SK-N-SH treated with all-trans-retinoic acid at 6 μM for 48 hours (cell line): ENCODE results near the gene CDKN2D.
"Not testable (repeated sequence)": the region's sequence is repeated elsewhere in the genome, so short reads cannot be mapped to it uniquely, and the experiment has no call there.

ENCODE experiments used
- ATAC-seq: fragments of 200-7000 bp; cut with Tn5 transposase; 3 replicates; pipeline ENCODE4 v1.9.1; 2020; ENCODE audit warnings: mild to moderate bottlenecking, moderate library complexity
- ARNTL ChIP-seq: fragments of 450-650 bp; formaldehyde crosslinking; IDR thresholded peaks from 2 replicates; pipeline ENCODE4 v1.5.0; 2020; ENCODE audit warnings: low read depth, mild to moderate bottlenecking, moderate library complexity, borderline replicate concordance
- BACH2 ChIP-seq: fragments of 250-450 bp; sonication (Bioruptor Pico); IDR thresholded peaks from 2 replicates; pipeline ENCODE4 v1.9.0; 2021; ENCODE audit warnings: mild to moderate bottlenecking, borderline replicate concordance
- CSRNP3 ChIP-seq: fragments of 250-450 bp; sonication (Bioruptor Pico); IDR thresholded peaks from 2 replicates; pipeline ENCODE4 v1.5.1; 2021; ENCODE audit warnings: mild to moderate bottlenecking, moderate library complexity
- ESRRG ChIP-seq: fragments of 250-450 bp; sonication (Bioruptor Pico); IDR thresholded peaks from 2 replicates; pipeline ENCODE4 v1.6.1; 2021; ENCODE audit warnings: mild to moderate bottlenecking
- GLIS3 ChIP-seq: fragments of 250-450 bp; sonication (Bioruptor Pico); IDR thresholded peaks from 2 replicates; pipeline ENCODE4 v1.5.0; 2020; ENCODE audit warnings: mild to moderate bottlenecking, moderate library complexity
- ISL1 ChIP-seq: fragments of 250-450 bp; sonication (Bioruptor Pico); IDR thresholded peaks from 2 replicates; pipeline ENCODE4 v2.1.2; 2022; ENCODE audit warnings: mild to moderate bottlenecking, moderate library complexity
- OSR1 ChIP-seq: fragments of 250-450 bp; sonication (Bioruptor Pico); IDR thresholded peaks from 2 replicates; pipeline ENCODE4 v1.8.0; 2022; ENCODE audit warnings: moderate library complexity, mild to moderate bottlenecking, inconsistent platforms
- PATZ1 ChIP-seq: fragments of 250-450 bp; sonication (Bioruptor Pico); IDR thresholded peaks from 2 replicates; pipeline ENCODE4 v1.8.0; 2020; ENCODE audit warnings: mild to moderate bottlenecking, moderate library complexity, borderline replicate concordance
- PPARA ChIP-seq: fragments of 250-450 bp; sonication (Bioruptor Pico); IDR thresholded peaks from 2 replicates; pipeline ENCODE4 v1.5.0; 2020; ENCODE audit warnings: mild to moderate bottlenecking, borderline replicate concordance
- RARB ChIP-seq: fragments of 250-450 bp; sonication (Bioruptor Pico); IDR thresholded peaks from 2 replicates; pipeline ENCODE4 v1.8.0; 2021; ENCODE audit warnings: mild to moderate bottlenecking, moderate library complexity
- SNAI2 ChIP-seq: fragments of 250-450 bp; sonication (Bioruptor Pico); IDR thresholded peaks from 2 replicates; pipeline ENCODE4 v1.5.0; 2020; ENCODE audit warnings: mild to moderate bottlenecking, moderate library complexity
- TCF4 ChIP-seq: fragments of 250-450 bp; sonication (Bioruptor Pico); IDR thresholded peaks from 2 replicates; pipeline ENCODE4 v1.8.0; 2021; ENCODE audit warnings: mild to moderate bottlenecking, moderate library complexity, borderline replicate concordance
- TOX ChIP-seq: fragments of 250-450 bp; sonication (Bioruptor Pico); IDR thresholded peaks from 2 replicates; pipeline ENCODE4 v1.8.0; 2021; ENCODE audit warnings: mild to moderate bottlenecking, moderate library complexity, borderline replicate concordance
- ZC3H10 ChIP-seq: fragments of 250-450 bp; sonication (Bioruptor Pico); IDR thresholded peaks from 2 replicates; pipeline ENCODE4 v1.5.1; 2021; ENCODE audit warnings: mild to moderate bottlenecking, moderate library complexity
- ZFP3 ChIP-seq: fragments of 250-450 bp; sonication (Bioruptor Pico); IDR thresholded peaks from 2 replicates; pipeline ENCODE4 v1.5.0; 2020; ENCODE audit warnings: mild to moderate bottlenecking, moderate library complexity
- ZFP30 ChIP-seq: fragments of 450-650 bp; formaldehyde crosslinking; IDR thresholded peaks from 2 replicates; pipeline ENCODE4 v1.5.0; 2022; ENCODE audit warnings: mild to moderate bottlenecking, moderate library complexity
- ZNF565 ChIP-seq: fragments of 450-650 bp; formaldehyde crosslinking; conservative IDR thresholded peaks from 2 replicates; pipeline ENCODE4 v1.5.0; 2020; ENCODE audit warnings: low read depth, mild to moderate bottlenecking, moderate library complexity
- ZNF70 ChIP-seq: fragments of 450-650 bp; formaldehyde crosslinking; IDR thresholded peaks from 2 replicates; pipeline ENCODE4 v1.5.0; 2020; ENCODE audit warnings: mild to moderate bottlenecking, moderate library complexity
- ZNF8 ChIP-seq: fragments of 450-650 bp; formaldehyde crosslinking; IDR thresholded peaks from 2 replicates; pipeline ENCODE4 v1.5.0; 2020; ENCODE audit warnings: mild to moderate bottlenecking, moderate library complexity
- TF ChIP-seq, protein P1 (sequence below): fragments of 250-450 bp; sonication (Bioruptor Pico); IDR thresholded peaks from 2 replicates; pipeline ENCODE4 v1.5.1; 2020; ENCODE audit warnings: low read depth, mild to moderate bottlenecking, moderate library complexity
- TF ChIP-seq, protein P2 (sequence below): fragments of 250-450 bp; sonication (Bioruptor Pico); IDR thresholded peaks from 2 replicates; pipeline ENCODE4 v1.5.0; 2020; ENCODE audit warnings: mild to moderate bottlenecking, moderate library complexity
- TF ChIP-seq, protein P3 (sequence below): fragments of 250-450 bp; sonication (Bioruptor Pico); IDR thresholded peaks from 2 replicates; pipeline ENCODE4 v1.8.0; 2021; ENCODE audit warnings: low read depth, mild to moderate bottlenecking, moderate library complexity, borderline replicate concordance

Gene CDKN2D

GRCh38 chr19:10532457-10532856 is 36.3 kb downstream of the CDKN2D start (continued):
- TF ChIP-seq, protein P1, sequence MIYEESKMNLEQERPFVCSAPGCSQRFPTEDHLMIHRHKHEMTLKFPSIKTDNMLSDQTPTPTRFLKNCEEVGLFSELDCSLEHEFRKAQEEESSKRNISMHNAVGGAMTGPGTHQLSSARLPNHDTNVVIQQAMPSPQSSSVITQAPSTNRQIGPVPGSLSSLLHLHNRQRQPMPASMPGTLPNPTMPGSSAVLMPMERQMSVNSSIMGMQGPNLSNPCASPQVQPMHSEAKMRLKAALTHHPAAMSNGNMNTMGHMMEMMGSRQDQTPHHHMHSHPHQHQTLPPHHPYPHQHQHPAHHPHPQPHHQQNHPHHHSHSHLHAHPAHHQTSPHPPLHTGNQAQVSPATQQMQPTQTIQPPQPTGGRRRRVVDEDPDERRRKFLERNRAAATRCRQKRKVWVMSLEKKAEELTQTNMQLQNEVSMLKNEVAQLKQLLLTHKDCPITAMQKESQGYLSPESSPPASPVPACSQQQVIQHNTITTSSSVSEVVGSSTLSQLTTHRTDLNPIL (CRISPR knock-in tag): no peak
- TF ChIP-seq SNAI2 (CRISPR knock-in tag): no peak
- TF ChIP-seq ZNF8 (CRISPR knock-in tag): no peak
- TF ChIP-seq ZNF565 (CRISPR knock-in tag): no peak
- TF ChIP-seq PPARA: no peak
- TF ChIP-seq OSR1 (CRISPR knock-in tag): no peak
- TF ChIP-seq ISL1 (CRISPR knock-in tag): no peak
- TF ChIP-seq, protein P2, sequence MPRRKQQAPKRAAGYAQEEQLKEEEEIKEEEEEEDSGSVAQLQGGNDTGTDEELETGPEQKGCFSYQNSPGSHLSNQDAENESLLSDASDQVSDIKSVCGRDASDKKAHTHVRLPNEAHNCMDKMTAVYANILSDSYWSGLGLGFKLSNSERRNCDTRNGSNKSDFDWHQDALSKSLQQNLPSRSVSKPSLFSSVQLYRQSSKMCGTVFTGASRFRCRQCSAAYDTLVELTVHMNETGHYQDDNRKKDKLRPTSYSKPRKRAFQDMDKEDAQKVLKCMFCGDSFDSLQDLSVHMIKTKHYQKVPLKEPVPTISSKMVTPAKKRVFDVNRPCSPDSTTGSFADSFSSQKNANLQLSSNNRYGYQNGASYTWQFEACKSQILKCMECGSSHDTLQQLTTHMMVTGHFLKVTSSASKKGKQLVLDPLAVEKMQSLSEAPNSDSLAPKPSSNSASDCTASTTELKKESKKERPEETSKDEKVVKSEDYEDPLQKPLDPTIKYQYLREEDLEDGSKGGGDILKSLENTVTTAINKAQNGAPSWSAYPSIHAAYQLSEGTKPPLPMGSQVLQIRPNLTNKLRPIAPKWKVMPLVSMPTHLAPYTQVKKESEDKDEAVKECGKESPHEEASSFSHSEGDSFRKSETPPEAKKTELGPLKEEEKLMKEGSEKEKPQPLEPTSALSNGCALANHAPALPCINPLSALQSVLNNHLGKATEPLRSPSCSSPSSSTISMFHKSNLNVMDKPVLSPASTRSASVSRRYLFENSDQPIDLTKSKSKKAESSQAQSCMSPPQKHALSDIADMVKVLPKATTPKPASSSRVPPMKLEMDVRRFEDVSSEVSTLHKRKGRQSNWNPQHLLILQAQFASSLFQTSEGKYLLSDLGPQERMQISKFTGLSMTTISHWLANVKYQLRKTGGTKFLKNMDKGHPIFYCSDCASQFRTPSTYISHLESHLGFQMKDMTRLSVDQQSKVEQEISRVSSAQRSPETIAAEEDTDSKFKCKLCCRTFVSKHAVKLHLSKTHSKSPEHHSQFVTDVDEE: no peak

DNA sequence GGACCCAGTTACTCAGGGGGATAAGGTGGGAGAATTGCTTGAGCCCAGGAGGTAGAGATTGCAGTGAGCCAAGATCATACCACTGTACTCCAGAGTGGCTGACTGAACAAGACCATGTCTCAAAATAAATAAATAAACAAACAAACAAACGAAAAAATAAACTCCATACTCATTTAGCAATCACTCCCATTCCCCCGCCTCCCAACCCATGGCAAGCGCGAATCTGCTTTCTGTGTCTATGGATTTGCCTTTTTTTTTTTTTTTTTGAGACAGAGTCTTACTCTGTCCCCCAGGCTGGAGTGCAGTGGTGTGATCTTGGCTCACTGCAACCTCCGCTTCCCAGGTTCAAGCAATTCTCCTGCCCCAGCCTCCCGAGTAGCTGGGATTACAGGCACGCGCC is 41.9 kb downstream of the CDKN2D start:
- not testable (repeated sequence) for ATAC-seq

GRCh38 chr19:10525636-10526035 is 43.1 kb downstream of the CDKN2D start:
- ATAC-seq: no peak
- TF ChIP-seq SNAI2 (CRISPR knock-in tag) (no peak), ARNTL (CRISPR knock-in tag) (no peak), PPARA (no peak), ZC3H10 (no peak), OSR1 (CRISPR knock-in tag) (no peak), TCF4 (no peak), ESRRG (CRISPR knock-in tag) (no peak), ZNF565 (CRISPR knock-in tag) (no peak), ZFP30 (CRISPR knock-in tag) (no peak)
- TF ChIP-seq, protein P3, sequence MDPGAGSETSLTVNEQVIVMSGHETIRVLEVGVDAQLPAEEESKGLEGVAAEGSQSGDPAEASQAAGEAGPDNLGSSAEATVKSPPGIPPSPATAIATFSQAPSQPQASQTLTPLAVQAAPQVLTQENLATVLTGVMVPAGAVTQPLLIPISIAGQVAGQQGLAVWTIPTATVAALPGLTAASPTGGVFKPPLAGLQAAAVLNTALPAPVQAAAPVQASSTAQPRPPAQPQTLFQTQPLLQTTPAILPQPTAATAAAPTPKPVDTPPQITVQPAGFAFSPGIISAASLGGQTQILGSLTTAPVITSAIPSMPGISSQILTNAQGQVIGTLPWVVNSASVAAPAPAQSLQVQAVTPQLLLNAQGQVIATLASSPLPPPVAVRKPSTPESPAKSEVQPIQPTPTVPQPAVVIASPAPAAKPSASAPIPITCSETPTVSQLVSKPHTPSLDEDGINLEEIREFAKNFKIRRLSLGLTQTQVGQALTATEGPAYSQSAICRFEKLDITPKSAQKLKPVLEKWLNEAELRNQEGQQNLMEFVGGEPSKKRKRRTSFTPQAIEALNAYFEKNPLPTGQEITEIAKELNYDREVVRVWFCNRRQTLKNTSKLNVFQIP (CRISPR knock-in tag): no peak
- TF ChIP-seq, all 23 proteins: peak for 0

DNA sequence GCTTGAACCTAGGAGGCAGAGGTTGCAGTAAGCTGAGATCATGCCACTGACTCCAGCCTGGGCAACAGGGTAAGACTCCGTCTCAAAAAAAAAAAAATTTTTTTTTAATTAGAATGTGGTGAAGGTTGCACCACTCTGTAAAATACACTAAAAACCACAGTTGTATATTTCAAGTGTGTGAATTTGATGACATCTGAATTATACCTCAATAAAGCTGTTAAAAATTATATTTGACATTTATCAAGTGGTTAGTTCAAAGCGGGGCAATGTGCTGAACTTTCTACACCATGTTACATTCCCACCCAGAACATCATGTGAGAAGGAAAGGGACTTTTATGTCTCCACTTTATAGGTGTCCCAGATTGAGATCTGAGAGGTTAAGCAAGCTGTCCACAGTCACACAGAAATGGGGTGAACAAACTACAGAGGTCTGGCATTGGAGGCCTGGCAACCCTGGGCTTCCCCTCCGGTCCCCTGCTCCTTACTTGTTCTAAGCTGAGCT is 45.6 kb downstream of the CDKN2D start:
- no peak for ATAC-seq
- TF ChIP-seq GLIS3 (CRISPR knock-in tag) (no peak), RARB (CRISPR knock-in tag) (no peak), ISL1 (CRISPR knock-in tag) (no peak), ZNF565 (CRISPR knock-in tag) (no peak), CSRNP3 (no peak), PATZ1 (CRISPR knock-in tag) (no peak), TOX (CRISPR knock-in tag) (no peak), ZNF70 (no peak), SNAI2 (CRISPR knock-in tag) (no peak), OSR1 (CRISPR knock-in tag) (no peak), ZNF8 (CRISPR knock-in tag) (no peak), ZFP3 (CRISPR knock-in tag) (no peak), BACH2 (CRISPR knock-in tag) (no peak), TCF4 (no peak)
- TF ChIP-seq, protein P1 (CRISPR knock-in tag): no peak
- TF ChIP-seq, protein P3 (CRISPR knock-in tag): no peak
